ENCODE results near the gene POLN.
"Not testable (repeated sequence)": the region's sequence is repeated elsewhere in the genome, so short reads cannot be mapped to it uniquely, and the experiment has no call there.

Gene POLN

DNA sequence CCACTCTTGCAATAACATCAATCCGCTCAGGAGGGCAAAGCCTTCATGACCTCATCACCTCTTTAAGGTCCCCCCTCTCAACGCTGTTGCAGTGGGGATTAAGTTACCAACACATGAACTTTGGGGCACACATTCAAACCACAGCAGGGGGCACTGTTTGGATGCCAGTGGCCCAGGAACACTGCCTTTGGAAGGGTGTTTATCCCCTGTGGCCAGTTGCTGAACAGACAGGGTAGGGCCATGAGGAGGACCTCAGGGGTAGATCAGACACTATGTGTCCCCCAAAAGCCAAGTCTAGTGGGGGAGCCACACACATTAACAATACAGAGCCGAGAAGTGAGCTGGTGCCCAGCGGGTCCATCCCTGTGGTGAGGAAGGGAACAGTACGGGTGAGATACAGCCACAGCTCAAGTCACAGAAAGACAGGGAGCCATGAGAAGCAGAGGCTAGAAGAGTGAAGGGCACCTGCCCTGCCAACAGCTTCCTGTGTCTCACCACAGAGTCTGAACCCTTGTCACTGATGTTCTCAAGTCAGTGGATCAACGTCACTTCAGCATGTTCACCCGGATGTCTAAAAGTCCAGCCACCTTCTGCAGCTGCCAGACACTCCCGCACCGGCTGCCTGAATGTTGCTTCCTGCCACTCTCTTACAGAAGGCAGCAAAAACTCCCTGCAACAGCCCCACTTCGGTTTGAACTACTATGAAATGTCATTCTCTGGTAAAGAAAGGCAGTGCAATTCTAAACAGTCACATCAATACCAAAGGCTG lies 39.8 kb upstream of the POLN start:
- Mint-ChIP-seq H3K36me3 (ENCODE audit: low read depth) (no peaks in the 10 kb centered on the region), H3K4me3 (no peak overlapping the region), H3K27me3 (peaks cover 3% of the 10 kb centered on the region), H3K27ac (no peak overlapping the region), H3K4me1 (ENCODE audit: low read depth) (peaks cover 11% of the 10 kb centered on the region), H3K9me3 (no peaks in the 10 kb centered on the region)
- intact Hi-C loops (cut with micrococcal nuclease), result no loop called here

DNA sequence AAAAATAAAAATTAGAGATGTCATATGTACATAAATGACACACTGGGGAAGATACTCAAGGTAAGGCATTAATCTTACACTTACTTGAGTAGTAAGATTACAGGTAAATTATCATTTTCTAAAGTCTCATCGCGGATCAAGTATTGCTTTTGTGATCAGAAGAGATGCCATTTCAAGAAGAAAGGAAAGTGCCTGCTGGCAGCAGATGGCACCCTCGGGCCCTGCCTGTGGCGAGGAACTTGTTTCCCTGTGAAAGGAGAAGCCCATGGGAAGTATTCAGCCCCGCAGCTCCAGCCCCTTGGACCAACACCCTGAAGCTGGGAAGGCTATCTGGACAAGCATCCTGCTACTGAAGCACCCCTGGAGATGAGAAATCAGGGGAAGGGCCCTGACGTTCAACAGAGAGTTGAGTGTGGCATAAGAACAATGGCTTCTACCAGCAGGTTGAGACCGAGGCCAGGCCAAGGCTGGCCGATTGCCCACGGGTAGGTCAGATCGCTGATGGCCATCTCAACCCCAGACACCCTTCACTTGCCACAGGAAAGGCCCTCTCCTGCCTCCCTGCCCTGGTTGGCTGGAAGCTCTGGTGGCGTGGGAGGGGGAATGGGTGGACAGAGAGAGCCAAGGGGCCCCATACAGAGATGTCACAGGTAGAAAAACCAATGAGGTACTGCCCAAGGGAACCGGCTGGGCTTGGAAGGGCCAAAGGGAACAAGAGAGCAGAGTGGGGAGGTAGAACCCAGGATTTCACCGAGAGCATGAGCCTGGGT lies 38.8 kb upstream of the POLN start:
- intact Hi-C loops (cut with micrococcal nuclease), result no loop called here
- H3K4me3 Mint-ChIP-seq, result no peak overlapping the region
- H3K27ac Mint-ChIP-seq, result peak overlapping the region; percentile 61
- no peaks in the 10 kb centered on the region for H3K36me3 Mint-ChIP-seq (ENCODE audit: low read depth)
- peaks cover 11% of the 10 kb centered on the region for H3K4me1 Mint-ChIP-seq (ENCODE audit: low read depth)
- H3K9me3 Mint-ChIP-seq, result no peaks in the 10 kb centered on the region
- H3K27me3 Mint-ChIP-seq, result peaks cover 3% of the 10 kb centered on the region

DNA sequence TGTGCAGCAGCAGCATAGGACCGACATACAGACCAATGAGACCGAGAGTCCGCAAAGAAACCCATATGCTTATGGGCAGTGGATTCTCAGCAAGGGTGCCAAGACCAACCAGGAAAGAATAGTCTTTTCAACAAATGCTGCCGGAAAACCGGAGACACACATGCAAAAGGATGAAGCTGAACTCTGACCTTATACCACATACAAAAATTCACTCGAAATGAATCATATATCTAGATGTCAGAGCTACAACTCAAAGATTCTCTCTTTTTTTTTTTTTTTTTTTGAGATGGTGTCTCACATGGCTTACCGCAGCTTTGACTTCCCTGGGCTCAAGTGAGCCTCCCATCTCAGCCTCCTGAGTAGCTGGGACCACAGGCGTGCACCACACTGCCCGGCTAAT lies 36.0 kb upstream of the POLN start:
- peaks cover 11% of the 10 kb centered on the region for H3K4me1 Mint-ChIP-seq (ENCODE audit: low read depth)
- intact Hi-C loops (cut with micrococcal nuclease), result no loop called here
- H3K4me3 Mint-ChIP-seq, result no peak overlapping the region
- peaks cover 3% of the 10 kb centered on the region for H3K27me3 Mint-ChIP-seq
- peaks cover 4% of the 10 kb centered on the region for H3K36me3 Mint-ChIP-seq (ENCODE audit: low read depth)
- no peaks in the 10 kb centered on the region for H3K9me3 Mint-ChIP-seq
- H3K27ac Mint-ChIP-seq, result no peak overlapping the region

DNA sequence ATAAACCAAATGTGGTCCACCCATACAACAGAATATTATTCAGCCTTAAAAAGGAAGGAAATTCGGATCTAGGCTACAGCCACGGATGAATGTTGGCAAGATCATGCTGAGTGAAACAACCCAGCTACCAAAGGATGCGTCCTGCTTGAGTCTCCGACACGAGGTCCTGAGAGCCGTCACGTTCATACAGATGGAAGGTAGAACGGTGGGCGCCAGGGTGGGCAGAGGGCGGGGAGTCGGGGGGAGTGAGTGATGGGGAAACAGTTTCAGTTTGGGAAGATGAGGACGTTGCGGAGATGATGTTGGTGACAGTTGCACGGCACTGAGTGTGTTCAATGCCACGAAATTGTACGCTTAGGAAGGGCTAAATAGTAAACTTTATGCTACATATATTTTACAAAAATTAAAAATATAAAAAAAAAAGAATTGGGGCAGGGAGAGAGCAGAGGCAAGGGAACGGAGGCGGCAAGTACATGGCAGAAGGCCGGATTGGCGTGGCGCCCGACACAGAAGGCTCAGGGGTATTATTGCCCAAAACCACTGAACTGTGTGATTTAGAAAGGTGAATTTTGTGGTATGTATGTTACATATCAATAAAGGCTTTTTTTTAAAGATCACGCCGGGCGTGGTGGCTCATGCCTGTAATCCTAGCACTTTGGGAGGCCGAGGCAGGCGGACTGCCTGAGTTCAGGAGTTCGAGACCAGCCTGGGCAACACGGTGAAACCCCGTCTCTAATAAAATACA lies 34.8 kb upstream of the POLN start:
- peaks cover 3% of the 10 kb centered on the region for H3K27me3 Mint-ChIP-seq
- H3K4me1 Mint-ChIP-seq (ENCODE audit: low read depth), result peaks cover 6% of the 10 kb centered on the region
- H3K4me3 Mint-ChIP-seq, result no peak overlapping the region
- H3K27ac Mint-ChIP-seq, result no peak overlapping the region
- no peaks in the 10 kb centered on the region for H3K9me3 Mint-ChIP-seq
- intact Hi-C loops (cut with micrococcal nuclease), result no loop called here
- H3K36me3 Mint-ChIP-seq (ENCODE audit: low read depth), result peaks cover 12% of the 10 kb centered on the region

DNA sequence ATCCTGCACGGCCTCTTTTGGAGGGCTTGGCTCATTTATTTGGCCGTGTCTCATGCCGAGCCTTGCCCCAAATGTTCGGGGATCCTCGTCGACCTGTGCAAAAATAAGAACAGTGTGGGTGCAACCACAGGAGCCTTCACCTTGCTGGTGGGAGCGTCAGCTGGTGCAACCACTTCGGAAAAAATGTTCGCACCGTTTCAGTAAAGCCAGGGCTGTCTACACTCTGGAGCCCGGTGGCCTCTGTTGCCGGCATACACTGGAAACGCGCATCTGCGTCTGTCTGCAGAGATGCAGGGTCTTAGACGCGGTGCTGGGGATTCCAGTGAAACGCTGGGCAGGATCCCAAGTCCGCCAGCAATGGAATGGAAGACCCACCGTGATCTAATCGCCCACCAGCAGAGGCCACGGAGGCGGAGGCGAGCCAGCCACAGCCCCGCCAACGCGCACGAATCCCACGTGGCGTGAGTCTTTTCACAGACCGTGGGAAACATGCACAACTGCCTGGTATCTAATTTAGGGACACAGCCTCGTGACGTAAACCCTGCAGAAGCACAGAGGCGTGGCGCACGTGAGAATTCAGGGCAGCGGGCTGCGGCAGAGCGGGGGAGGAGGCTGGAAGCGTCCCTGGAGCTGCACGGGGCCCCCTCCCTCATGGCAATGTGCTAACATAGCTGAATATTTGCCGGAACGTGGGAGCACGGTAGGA lies 33.8 kb upstream of the POLN start:
- Mint-ChIP-seq H3K27ac (no peak overlapping the region), H3K27me3 (no peaks in the 10 kb centered on the region), H3K9me3 (no peaks in the 10 kb centered on the region), H3K4me1 (ENCODE audit: low read depth) (no peaks in the 10 kb centered on the region), H3K36me3 (ENCODE audit: low read depth) (peaks cover 23% of the 10 kb centered on the region), H3K4me3 (no peak overlapping the region)
- intact Hi-C loops (cut with micrococcal nuclease), result no loop called here

DNA sequence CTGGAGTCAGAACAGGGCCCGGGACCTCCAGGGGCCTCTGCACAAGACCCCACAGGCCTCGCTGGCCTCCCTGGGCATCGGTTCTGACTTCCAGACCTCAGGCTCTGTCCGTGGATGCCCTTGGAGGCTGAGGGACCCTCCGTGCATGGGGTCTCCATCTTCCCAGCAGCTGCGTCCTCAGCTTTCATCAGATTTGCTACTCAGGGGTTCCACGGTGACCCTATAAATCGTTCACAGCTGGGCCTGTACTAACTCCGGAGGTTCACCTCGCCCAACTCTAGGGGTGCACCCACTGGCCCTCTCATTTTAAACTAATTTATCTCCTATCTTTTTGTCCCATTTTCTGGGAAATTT lies 33.1 kb upstream of the POLN start:
- H3K4me1 Mint-ChIP-seq (ENCODE audit: low read depth); H3K4me3 Mint-ChIP-seq; H3K9me3 Mint-ChIP-seq; H3K27me3 Mint-ChIP-seq; H3K27ac Mint-ChIP-seq; intact Hi-C loops (cut with micrococcal nuclease): not testable (repeated sequence)
- H3K36me3 Mint-ChIP-seq (ENCODE audit: low read depth), result peaks cover 27% of the 10 kb centered on the region

DNA sequence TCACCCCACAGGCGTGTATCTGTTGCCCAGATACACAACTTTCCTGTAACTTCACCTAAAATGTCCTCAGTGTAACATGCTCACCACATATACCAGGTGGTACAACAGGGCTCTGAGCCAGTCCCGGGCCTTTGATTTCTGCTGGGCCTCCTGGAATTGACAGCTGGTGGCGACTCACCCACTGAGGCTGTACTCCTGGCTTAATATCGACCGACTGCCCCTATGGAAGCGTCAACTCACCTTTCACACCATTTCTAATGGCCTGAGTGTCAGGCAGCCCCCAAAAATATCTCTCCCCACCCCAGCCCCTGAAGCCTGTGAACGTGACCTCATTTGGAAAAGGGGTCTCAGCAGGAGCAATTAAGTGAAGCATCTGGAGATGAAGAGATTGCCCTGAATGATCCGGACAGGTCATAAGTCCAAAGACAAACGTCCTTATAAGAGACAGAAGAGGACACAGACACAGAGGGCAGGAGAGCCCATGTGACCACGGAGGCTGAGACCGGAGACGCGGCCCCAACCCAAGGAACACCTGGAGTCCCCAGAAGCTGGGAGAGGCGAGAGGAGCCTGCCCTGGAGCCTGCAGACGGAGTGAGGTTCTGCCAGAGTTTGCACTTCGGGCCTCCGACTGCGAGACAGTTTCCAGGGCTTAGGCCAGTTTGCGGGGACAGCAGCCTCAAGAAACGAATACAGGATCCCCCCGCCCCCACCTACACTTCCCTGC lies 32.6 kb upstream of the POLN start:
- no peaks in the 10 kb centered on the region for H3K9me3 Mint-ChIP-seq
- intact Hi-C loops (cut with micrococcal nuclease), result no loop called here
- no peak overlapping the region for H3K4me3 Mint-ChIP-seq
- no peaks in the 10 kb centered on the region for H3K27me3 Mint-ChIP-seq
- H3K4me1 Mint-ChIP-seq (ENCODE audit: low read depth), result no peaks in the 10 kb centered on the region
- H3K27ac Mint-ChIP-seq, result no peak overlapping the region
- peaks cover 27% of the 10 kb centered on the region for H3K36me3 Mint-ChIP-seq (ENCODE audit: low read depth)

DNA sequence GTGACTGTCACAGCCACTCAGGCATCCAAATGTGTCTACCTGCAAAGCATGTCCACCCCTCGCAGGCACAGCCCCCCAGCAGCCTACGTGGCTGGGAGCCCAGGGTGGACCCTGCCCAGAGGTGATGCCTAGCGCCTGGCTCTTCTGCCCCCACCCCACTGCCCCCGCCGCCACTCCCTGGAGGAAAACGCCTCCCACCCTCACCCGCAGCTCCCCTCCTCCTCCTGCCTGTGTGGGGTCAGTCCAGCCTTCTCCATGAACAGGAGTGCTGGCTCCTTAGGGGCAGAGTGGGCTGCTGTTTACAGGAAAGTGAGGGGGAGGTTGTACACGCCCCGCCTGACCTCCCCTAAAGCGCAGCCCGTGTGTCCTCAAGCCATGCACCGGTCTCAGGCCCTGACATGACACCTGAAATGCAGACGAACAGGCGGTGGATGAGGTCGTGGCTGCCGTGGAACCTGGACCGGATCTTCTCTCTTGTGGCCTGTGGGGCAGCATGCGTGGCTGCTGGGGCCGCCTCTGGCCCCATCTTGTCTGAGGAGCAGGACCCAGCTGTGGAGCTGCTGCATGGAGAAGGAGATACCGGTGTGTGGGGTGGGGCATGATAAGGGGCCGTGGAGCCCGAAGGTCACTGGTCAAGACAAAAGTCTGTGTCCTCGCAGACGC lies 31.9 kb upstream of the POLN start:
- no peak overlapping the region for H3K27ac Mint-ChIP-seq
- no peaks in the 10 kb centered on the region for H3K4me1 Mint-ChIP-seq (ENCODE audit: low read depth)
- H3K4me3 Mint-ChIP-seq, result no peak overlapping the region
- intact Hi-C loops (cut with micrococcal nuclease), result no loop called here
- H3K27me3 Mint-ChIP-seq, result no peaks in the 10 kb centered on the region
- H3K36me3 Mint-ChIP-seq (ENCODE audit: low read depth), result peaks cover 27% of the 10 kb centered on the region
- H3K9me3 Mint-ChIP-seq, result no peaks in the 10 kb centered on the region

DNA sequence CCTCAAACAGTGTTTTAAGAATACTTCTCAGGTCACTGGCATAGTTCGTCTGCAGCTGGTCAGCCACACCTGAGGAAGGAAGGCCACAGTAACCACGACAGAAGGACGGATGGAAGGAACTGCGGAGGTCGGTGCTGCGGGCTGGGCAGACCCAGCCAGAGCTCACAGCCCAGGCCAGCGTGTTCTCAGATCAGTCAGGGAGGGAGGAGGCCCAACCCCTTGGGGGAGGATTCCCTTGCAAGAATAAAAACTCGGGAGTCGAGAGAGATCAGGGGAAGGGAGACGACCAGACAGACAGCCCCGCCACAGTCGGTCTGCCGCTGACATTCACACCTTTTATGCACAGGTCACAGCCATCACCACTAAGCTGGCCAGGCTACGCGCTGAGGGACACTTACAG lies 31.3 kb upstream of the POLN start:
- no peaks in the 10 kb centered on the region for H3K9me3 Mint-ChIP-seq
- H3K27me3 Mint-ChIP-seq, result no peaks in the 10 kb centered on the region
- H3K4me3 Mint-ChIP-seq, result no peak overlapping the region
- intact Hi-C loops (cut with micrococcal nuclease), result no loop called here
- H3K27ac Mint-ChIP-seq, result no peak overlapping the region
- H3K36me3 Mint-ChIP-seq (ENCODE audit: low read depth), result peaks cover 27% of the 10 kb centered on the region
- no peaks in the 10 kb centered on the region for H3K4me1 Mint-ChIP-seq (ENCODE audit: low read depth)

DNA sequence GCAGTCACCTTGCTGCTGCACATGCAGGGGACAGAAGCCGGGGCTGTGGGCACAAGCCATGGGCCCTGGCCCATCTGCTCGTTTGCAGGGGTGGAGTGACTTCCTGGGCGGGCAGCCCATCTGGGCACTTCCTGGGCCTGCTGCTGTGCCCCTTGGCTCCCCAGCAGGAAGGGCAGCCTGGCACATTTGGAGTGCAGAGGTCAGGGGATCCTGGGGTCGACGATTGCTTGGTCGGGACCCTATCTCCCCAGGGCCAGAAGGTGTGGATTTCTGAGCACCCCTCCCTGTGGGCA lies 30.9 kb upstream of the POLN start:
- intact Hi-C loops (cut with micrococcal nuclease), result no loop called here
- Mint-ChIP-seq H3K27me3 (no peaks in the 10 kb centered on the region), H3K27ac (no peak overlapping the region), H3K36me3 (ENCODE audit: low read depth) (peaks cover 27% of the 10 kb centered on the region), H3K9me3 (no peaks in the 10 kb centered on the region), H3K4me1 (ENCODE audit: low read depth) (no peaks in the 10 kb centered on the region), H3K4me3 (no peak overlapping the region)

DNA sequence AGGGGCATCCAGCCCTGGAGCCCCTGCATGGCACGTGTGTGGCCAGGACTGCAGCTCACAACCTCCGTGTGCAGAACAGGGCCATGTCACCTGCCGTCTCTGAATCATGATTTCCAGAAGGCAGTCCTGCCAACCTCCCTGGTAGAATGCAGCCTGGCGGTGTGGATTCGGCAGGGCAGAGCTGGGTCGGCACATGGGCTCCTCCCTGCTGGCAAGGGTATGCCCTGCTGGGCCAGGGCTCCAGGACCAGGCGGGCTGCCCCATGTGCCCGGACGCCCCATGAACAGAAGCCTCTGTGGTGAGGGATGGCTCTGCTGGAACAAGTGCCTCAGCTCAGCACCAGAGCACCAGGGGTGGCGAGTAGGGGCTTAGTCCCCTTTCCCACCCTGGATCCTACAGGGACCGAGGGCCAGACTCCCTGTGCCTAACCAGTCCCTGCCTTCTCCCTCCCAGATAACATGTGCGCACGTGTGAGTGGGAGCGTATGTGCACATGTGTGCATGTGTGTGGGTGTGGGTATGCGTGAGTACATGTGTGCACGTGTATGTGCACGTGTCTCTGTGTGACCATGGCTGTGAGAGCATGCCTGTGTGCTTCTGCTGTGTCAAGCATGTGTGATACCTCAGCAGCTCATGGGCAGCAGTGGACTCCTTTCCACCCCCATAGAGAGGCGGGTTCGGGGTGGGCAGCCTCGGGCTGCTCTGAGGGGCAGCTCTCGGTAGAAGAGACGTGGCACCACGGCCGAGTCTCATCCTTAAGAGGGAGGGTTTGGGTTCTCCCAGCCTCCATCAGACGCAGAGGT lies 30.3 kb upstream of the POLN start:
- no peaks in the 10 kb centered on the region for H3K4me1 Mint-ChIP-seq (ENCODE audit: low read depth)
- H3K27ac Mint-ChIP-seq, result no peak overlapping the region
- no peak overlapping the region for H3K4me3 Mint-ChIP-seq
- no peaks in the 10 kb centered on the region for H3K27me3 Mint-ChIP-seq
- H3K36me3 Mint-ChIP-seq (ENCODE audit: low read depth), result peaks cover 27% of the 10 kb centered on the region
- intact Hi-C loops (cut with micrococcal nuclease), result no loop called here
- H3K9me3 Mint-ChIP-seq, result no peaks in the 10 kb centered on the region

DNA sequence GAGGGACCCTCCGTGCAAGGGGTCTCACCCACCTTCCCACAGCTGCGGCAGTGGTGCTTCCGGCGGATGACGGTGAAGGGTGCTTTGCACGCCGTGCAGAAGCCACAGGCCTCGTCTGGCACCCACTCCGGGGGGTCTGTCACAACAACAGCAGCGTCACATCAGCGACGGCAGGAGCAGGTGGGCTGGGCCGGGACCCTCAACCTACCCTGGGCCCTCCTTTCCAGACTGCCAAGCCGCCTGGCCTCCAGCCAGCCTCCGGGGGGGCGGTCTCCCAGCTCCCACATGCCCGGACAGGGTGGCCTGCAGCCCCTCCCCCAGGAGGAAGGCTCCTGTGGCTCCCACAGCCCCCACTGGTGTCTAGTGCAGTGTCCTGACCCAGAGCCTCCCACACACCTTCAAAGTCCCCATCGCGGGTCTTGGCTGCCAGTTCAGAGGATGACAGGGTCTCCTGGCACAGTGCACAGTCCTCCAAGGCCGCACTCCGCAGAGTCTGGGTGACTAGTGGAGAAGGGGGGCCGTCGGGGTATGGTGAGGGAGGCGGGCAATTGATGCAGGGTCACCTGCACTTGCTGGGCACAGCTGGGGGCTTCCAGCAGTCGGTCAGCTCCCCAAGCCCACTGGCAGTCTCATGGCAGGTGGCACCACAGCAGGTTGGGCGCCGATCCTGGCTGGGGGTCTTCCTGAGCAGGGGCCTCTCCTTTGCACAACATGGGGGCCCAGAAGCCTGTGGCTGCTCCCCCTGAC lies 29.5 kb upstream of the POLN start:
- Mint-ChIP-seq H3K27ac (no peak overlapping the region), H3K27me3 (no peaks in the 10 kb centered on the region), H3K36me3 (ENCODE audit: low read depth) (peaks cover 27% of the 10 kb centered on the region), H3K4me1 (ENCODE audit: low read depth) (no peaks in the 10 kb centered on the region), H3K9me3 (no peaks in the 10 kb centered on the region), H3K4me3 (no peak overlapping the region)
- intact Hi-C loops (cut with micrococcal nuclease), result no loop called here
